ENCODE data around the gene TMEM168.

The TMEM168 gene

DNA sequence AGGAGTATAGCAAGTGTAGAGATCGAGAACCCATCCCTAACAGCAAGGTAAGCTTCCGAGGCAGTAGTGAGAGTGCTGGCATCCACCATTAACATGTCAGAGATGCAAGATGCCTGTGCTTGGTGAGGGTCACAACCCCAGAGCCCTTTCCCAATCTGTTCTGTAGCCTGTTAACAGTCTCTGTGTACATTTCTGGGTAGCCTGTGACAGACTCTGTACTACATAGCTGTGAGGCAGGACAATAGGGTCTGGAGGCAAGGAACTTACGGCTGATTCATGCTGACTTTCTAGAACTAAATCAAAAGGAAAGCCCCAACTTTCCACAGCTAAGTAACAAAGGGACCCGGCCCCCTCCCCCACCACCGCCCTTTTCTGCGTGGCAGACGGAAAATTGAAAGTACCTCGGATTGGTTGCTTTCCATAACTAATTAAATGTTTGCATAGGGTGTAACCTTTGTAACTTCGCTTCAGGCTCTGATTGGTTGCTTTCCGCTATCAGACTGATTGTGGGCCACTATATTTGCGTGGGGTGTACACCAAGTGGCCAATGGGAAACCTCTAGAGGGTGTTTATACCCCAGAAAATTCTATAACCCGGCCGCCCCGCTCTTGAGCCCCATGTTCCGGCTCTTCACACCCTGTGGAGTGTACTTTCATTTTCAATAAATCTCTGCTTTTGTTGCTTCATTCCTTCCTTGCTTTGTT is 1.4 kb upstream of the TMEM168 start:
- TF ChIP-seq, protein P1, sequence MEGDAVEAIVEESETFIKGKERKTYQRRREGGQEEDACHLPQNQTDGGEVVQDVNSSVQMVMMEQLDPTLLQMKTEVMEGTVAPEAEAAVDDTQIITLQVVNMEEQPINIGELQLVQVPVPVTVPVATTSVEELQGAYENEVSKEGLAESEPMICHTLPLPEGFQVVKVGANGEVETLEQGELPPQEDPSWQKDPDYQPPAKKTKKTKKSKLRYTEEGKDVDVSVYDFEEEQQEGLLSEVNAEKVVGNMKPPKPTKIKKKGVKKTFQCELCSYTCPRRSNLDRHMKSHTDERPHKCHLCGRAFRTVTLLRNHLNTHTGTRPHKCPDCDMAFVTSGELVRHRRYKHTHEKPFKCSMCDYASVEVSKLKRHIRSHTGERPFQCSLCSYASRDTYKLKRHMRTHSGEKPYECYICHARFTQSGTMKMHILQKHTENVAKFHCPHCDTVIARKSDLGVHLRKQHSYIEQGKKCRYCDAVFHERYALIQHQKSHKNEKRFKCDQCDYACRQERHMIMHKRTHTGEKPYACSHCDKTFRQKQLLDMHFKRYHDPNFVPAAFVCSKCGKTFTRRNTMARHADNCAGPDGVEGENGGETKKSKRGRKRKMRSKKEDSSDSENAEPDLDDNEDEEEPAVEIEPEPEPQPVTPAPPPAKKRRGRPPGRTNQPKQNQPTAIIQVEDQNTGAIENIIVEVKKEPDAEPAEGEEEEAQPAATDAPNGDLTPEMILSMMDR (IDR thresholded peaks at IDR 0.05; ENCODE audit: low read depth, low read length, missing control alignments), result no peak
- no peak for DNase-seq (ENCODE audit: low read depth)
- no peak overlapping the region for H3K4me3 ChIP-seq (ENCODE audit: low read depth, low read length)

DNA sequence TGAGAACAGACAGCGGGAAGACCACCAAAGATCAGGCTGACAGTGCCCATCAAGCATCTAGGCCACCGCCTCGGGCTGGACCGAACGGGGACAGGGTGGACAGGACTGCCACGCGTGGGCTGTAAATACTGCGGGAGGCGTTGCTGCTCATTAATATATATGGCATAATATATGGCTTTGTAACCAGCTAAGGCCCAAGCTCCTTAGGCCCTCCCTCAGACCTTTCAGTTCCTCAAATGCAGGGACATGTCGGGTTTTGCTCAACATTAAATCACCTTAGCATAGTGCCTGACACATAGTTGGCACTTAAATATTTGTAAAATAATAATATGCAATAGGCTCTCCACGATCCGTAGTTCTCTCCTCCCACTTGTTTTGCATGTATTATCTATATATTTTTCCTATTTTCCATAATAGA is 402 bp upstream of the TMEM168 start:
- DNase-seq (ENCODE audit: low read depth), result peak; percentile 57
- TF ChIP-seq, protein P1 (IDR thresholded peaks at IDR 0.05; ENCODE audit: low read depth, low read length, missing control alignments), result no peak
- H3K4me3 ChIP-seq (ENCODE audit: low read depth, low read length), result peak overlapping the region; percentile 88

DNA sequence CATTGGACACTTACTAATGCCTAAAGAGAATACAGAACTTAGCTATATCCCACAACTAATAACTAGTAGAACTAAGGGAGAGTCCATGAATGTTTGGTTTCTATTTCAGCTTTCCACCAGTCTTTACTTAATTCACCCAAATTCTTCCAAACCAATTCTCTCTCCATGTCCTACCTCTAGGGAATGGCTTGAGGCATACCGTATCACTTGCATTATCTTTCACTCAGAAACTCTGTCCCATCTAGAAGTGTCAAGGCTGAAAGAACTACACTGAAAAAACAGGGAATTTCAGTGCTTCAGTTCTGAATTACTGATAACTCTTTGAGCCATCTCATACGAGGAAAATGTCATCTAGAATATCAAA is 758 bp downstream of the TMEM168 start:
- no peak for DNase-seq (ENCODE audit: low read depth)
- H3K4me3 ChIP-seq (ENCODE audit: low read depth, low read length), result peak overlapping the region; percentile 88
- TF ChIP-seq, protein P1 (IDR thresholded peaks at IDR 0.05; ENCODE audit: low read depth, low read length, missing control alignments), result no peak

DNA sequence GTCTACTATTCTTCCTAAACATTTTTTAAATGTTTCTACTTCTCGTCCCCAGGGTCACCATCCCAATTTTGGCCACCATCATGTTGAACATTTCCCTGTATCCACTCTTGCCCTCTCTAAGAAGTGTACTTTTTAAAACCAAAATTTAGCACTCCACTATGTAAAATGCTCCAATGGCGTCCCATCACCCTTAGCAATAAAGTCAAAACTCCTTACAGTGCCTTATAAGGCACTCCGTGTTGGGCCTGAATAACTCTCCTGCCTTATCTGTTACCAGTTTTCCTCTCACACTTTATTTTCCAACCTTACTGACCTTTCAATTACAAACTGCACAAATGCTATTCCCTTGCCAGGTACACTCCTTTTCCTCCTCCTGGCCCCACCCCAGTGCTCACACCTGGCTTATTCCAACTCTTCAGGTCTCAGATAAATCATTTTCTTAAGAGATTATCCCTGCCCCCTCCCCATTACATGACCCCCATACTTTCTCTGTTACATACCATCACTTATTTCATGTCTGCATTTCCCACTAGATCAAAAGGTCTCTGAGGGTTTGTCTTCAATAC is 1.3 kb downstream of the TMEM168 start:
- no peak for DNase-seq (ENCODE audit: low read depth)
- TF ChIP-seq, protein P1 (IDR thresholded peaks at IDR 0.05; ENCODE audit: low read depth, low read length, missing control alignments), result no peak
- H3K4me3 ChIP-seq (ENCODE audit: low read depth, low read length), result peak overlapping the region; percentile 88

DNA sequence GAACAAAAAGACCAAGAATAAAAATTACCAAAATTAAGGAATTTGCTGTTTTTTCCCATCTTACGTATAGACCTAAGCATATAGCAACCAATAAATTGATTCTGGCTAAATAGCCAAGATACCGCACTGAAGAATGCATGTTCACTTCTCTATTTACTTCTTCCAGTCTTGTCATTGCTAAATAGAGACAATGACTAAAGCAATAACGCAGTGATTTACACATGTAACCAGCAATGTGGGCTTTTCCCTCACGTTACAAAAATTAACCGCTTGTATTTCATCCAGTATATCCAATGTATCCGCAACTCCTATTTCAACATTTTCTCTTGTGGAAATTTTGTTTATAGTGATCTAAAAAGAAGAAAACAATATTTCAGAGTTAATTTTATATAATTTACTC is 5.6 kb downstream of the TMEM168 start:
- TF ChIP-seq, protein P1 (IDR thresholded peaks at IDR 0.05; ENCODE audit: low read depth, low read length, missing control alignments), result no peak
- no peak overlapping the region for H3K4me3 ChIP-seq (ENCODE audit: low read depth, low read length)

DNA sequence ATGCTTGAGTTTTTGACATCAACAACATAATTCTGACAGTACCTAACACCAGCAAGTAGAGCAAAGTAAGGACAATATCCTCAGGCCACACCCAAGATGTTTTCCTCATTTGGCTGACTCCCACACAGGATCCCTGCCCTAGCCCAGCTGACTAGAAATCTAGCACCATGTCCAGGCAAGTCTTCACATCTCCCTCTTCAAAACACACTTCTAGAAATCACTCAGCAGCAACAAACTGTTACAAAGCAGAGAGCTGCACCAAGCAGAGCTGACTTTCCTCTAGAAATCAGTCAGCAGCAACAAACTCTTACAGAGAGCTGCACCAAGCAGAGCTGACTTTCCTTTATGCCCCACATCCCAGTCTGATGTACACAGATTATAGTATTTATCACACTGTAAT is 7.7 kb downstream of the TMEM168 start:
- peak; percentile 26 for DNase-seq (ENCODE audit: low read depth)
- TF ChIP-seq, protein P1 (IDR thresholded peaks at IDR 0.05; ENCODE audit: low read depth, low read length, missing control alignments), result no peak
- no peak overlapping the region for H3K4me3 ChIP-seq (ENCODE audit: low read depth, low read length)

More for the DNA sequence above, 5.6 kb downstream of the TMEM168 start:
- DNase-seq (ENCODE audit: low read depth), result no peak

DNA sequence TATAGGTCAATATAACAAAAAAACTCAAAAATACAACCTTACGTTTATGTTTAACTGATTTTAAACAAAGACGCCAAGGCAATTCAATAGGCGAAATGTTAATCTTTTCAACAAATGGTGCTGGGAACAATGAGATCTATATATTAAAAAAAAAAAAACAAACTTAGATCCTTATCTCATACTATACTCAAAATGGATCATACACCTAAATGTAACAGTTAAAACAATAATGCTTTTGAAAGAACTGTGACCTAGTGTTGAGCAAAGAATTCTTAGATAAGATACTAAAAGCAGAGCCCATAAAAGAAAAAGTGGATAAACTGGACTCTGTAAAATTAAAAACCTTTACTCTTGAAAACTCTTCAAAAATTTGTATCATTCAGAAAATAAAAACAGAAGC is 8.6 kb downstream of the TMEM168 start:
- TF ChIP-seq, protein P1 (IDR thresholded peaks at IDR 0.05; ENCODE audit: low read depth, low read length, missing control alignments), result no peak
- H3K4me3 ChIP-seq (ENCODE audit: low read depth, low read length), result no peak overlapping the region
- DNase-seq (ENCODE audit: low read depth), result no peak

Data from GM12864 (cell line).